K562 treated with DMSO at 1 percent for 24 hours (cell line): Measurements from ENCODE around the gene GSDME. TPM values are rescaled to one million over a fixed set of nuclear protein-coding genes. Genes with fewer than 3 reads are reported as not detected.

Experiments used
- total RNA-seq: library from RNA; unstranded; fragments of 300-600 nt; gene quantifications from 2 replicates; pipeline ENCODE4 v1.2.3, GENCODE V29; 2022; ENCODE audit warnings: low read depth; ENCODE audit not compliant: insufficient read depth

The GSDME gene
- total RNA-seq: 10.0 and 11.4 TPM in 2 replicates

DNA sequence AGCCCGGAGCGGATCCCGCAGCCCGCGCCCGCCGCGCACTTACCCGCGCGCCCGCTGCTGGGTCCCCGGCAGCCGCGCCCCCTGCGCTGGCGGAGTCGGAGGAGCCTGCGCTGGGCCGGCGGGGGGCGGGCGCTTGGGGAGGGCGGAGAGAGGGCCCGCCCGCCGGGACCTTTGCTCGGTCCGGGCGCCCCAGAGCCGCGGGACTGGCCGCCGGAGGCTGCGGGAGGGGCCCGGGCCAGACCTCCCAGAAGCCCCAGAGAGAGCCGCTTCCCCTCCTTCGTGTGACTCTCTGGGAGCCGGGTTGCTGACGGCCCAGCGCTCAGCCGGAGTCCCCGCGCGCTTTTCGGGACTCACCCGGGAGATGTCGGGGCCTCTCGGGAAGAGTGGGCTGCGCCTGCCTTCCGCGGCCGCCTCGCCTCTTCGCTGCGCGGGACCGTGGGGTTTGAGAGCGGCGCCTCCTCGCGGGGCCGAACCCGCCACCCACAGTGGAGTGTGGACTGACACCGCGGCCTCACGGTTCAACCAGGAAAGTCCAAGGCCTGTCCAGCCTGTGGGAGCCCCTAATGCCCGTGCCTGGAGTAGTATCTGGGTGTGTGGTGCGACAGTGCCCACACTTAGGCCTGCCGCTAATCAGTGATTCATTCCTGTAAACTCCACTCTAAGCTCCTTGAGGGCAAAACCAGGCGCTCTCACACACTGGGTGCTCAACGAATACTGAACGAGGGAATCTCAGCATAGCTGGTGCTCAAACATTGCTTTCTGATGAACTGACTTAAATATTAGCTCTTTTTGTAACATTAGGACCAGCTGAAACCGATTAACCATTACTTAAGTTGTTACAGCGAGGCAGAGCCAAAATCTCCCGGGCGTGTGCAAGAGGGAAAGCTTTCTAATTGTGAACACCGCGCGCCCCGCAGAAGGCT lies at the start of gene GSDME:
Gene GSDME, minus strand, starts transcription at position 112 of the 923 bp plus-strand sequence. CDS start 7,690 bp downstream, outside the sequence.

Other genes starting within 250 kb of the GSDME start
- 5.0 and 6.2 TPM in 2 replicates for gene PALS2, start 184.0 kb downstream of the GSDME start, total RNA-seq
- gene OSBPL3, start 222.7 kb upstream of the GSDME start, total RNA-seq: 7.1 and 9.1 TPM in 2 replicates